Fibroblast of villous mesenchyme (primary cell): ENCODE results near the gene P4HA2. TPM values are rescaled to one million over a fixed set of nuclear protein-coding genes. Genes with fewer than 3 reads are reported as not detected.

Source experiments
- DNase-seq: peaks from one replicate; pipeline ENCODE4 v3.0.0-alpha.2; 2010; ENCODE audit warnings: low read depth
- H3K4me3 ChIP-seq: 2 replicates; pipeline ENCODE4 v1.5.1; 2011; ENCODE audit warnings: low read depth, mild to moderate bottlenecking, low read length
- CTCF ChIP-seq: IDR thresholded peaks from 2 replicates; pipeline ENCODE4 v1.5.1; 2012; ENCODE audit warnings: low read depth, mild to moderate bottlenecking, low read length; ENCODE audit not compliant: insufficient read depth
- total RNA-seq: library from RNA; depleted of rRNA; stranded (reverse); fragments of >200 nt; gene quantifications from 2 replicates; pipeline ENCODE4 v1.2.3, GENCODE V29; 2012

The P4HA2 gene
- total RNA-seq, 1 donor = 191 TPM

GRCh38 chr5:132271251-132272246, 43.9 kb upstream of the P4HA2 start:
- DNase-seq = no peak
- no peak for TF ChIP-seq CTCF
- H3K4me3 ChIP-seq = no peak overlapping the region

GRCh38 chr5:132270706-132271105, 43.1 kb upstream of the P4HA2 start:
- no peak for DNase-seq
- H3K4me3 ChIP-seq = no peak overlapping the region
- TF ChIP-seq CTCF = no peak

- DNase-seq = no peak
- TF ChIP-seq CTCF = no peak
Measured at GRCh38 chr5:132270335-132270665, 42.6 kb upstream of the P4HA2 start.

GRCh38 chr5:132269635-132270334, 42.1 kb upstream of the P4HA2 start:
- H3K4me3 ChIP-seq = no peak overlapping the region
- DNase-seq = peak; percentile 33
- TF ChIP-seq CTCF = no peak

More at GRCh38 chr5:132270335-132270665, 42.6 kb upstream of the P4HA2 start:
- no peak overlapping the region for H3K4me3 ChIP-seq

GRCh38 chr5:132268769-132269551, 41.3 kb upstream of the P4HA2 start:
- peak; percentile 64 for DNase-seq

More at GRCh38 chr5:132268769-132269551, 41.3 kb upstream of the P4HA2 start:
- TF ChIP-seq CTCF = no peak
- no peak overlapping the region for H3K4me3 ChIP-seq
